WTC11 (cell line): ENCODE data around the gene SRMS.

Experiments used
- CTCF ChIP-seq: fragments of 200-600 bp; IDR thresholded peaks from 2 replicates; pipeline ENCODE4 v1.8.0; 2022; ENCODE audit warnings: antibody characterized with exemption
- IRF2 ChIP-seq: sonication (generic); formaldehyde crosslinking; IDR thresholded peaks from 2 replicates; pipeline ENCODE4 v1.8.0; 2022; ENCODE audit warnings: low read depth, missing genetic modification reagents, borderline replicate concordance
- TCF7 ChIP-seq: sonication (generic); formaldehyde crosslinking; IDR thresholded peaks from 2 replicates; pipeline ENCODE4 v1.8.0; 2022; ENCODE audit warnings: mild to moderate bottlenecking, low read depth, missing genetic modification reagents, moderate library complexity
- ZNF121 ChIP-seq: sonication (generic); formaldehyde crosslinking; IDR thresholded peaks from 2 replicates; pipeline ENCODE4 v1.8.0; 2023; ENCODE audit warnings: missing genetic modification reagents

- no peak for TF ChIP-seq CTCF
- no peak for TF ChIP-seq IRF2 (CRISPR knock-in tag)
- TF ChIP-seq TCF7 (CRISPR knock-in tag): no peak
- no peak for TF ChIP-seq ZNF121 (CRISPR knock-in tag)
Measured at GRCh38 chr20:63503524-63503923, 44.0 kb downstream of the SRMS start.
